Measurements from ENCODE around the gene NUTF2.
"Not testable (repeated sequence)": the region's sequence is repeated elsewhere in the genome, so short reads cannot be mapped to it uniquely, and the experiment has no call there.

The NUTF2 gene

GRCh38 chr16:67837190-67837589 is 9.5 kb upstream of the NUTF2 start:
- FAIRE-seq; DNase-seq (ENCODE audit: insufficient read length, low spot score): not testable (repeated sequence)

GRCh38 chr16:67837811-67838210 is 8.9 kb upstream of the NUTF2 start:
- no peak for DNase-seq (ENCODE audit: insufficient read length, low spot score)

GRCh38 chr16:67841198-67841815 is 5.4 kb upstream of the NUTF2 start:
- DNase-seq (ENCODE audit: insufficient read length, low spot score) (no peak), FAIRE-seq (no peak)

More at GRCh38 chr16:67837811-67838210, 8.9 kb upstream of the NUTF2 start:
- no peak for FAIRE-seq

GRCh38 chr16:67841816-67842508 is 4.8 kb upstream of the NUTF2 start, which contains the start of gene THAP11:
TSS of gene THAP11 (plus strand) at chr16:67842320. CDS start at chr16:67842555, 235 bp downstream.
- FAIRE-seq, result peak; percentile 71
- peak; percentile 89 for DNase-seq (ENCODE audit: insufficient read length, low spot score)

GRCh38 chr16:67842509-67843342 is 4.0 kb upstream of the NUTF2 start:
- DNase-seq (ENCODE audit: insufficient read length, low spot score) (peak; percentile 41), FAIRE-seq (no peak)

GRCh38 chr16:67843343-67843765 is 3.4 kb upstream of the NUTF2 start:
- no peak for FAIRE-seq

GRCh38 chr16:67844497-67844896 is 2.2 kb upstream of the NUTF2 start:
- no peak for FAIRE-seq
- DNase-seq (ENCODE audit: insufficient read length, low spot score), result no peak

More at GRCh38 chr16:67843343-67843765, 3.4 kb upstream of the NUTF2 start:
- no peak for DNase-seq (ENCODE audit: insufficient read length, low spot score)

- no peak for DNase-seq (ENCODE audit: insufficient read length, low spot score)
- FAIRE-seq, result peak; percentile 45
These were observed 1.3 kb upstream of the NUTF2 start for GRCh38 chr16:67845291-67846062.

GRCh38 chr16:67846063-67846319 is 742 bp upstream of the NUTF2 start:
- peak; percentile 31 for FAIRE-seq

GRCh38 chr16:67847064-67847861 is 530 bp downstream of the NUTF2 start, which contains the start of gene CENPT:
TSS of gene CENPT (minus strand) at chr16:67847693. CDS start at chr16:67833859, 13,834 bp downstream.
- DNase-seq (ENCODE audit: insufficient read length, low spot score), result peak; percentile 69
- FAIRE-seq, result no peak

More at GRCh38 chr16:67846063-67846319, 742 bp upstream of the NUTF2 start:
- DNase-seq (ENCODE audit: insufficient read length, low spot score), result no peak

- FAIRE-seq (no peak), DNase-seq (ENCODE audit: insufficient read length, low spot score) (no peak)
These were observed 1.4 kb downstream of the NUTF2 start for GRCh38 chr16:67848118-67848517.

GRCh38 chr16:67853670-67854069 is 6.9 kb downstream of the NUTF2 start:
- no peak for FAIRE-seq

GRCh38 chr16:67855789-67856188 is 9.1 kb downstream of the NUTF2 start:
- DNase-seq (ENCODE audit: insufficient read length, low spot score) (no peak), FAIRE-seq (no peak)

More at GRCh38 chr16:67853670-67854069, 6.9 kb downstream of the NUTF2 start:
- DNase-seq (ENCODE audit: insufficient read length, low spot score), result no peak

- FAIRE-seq, result no peak
- no peak for DNase-seq (ENCODE audit: insufficient read length, low spot score)
These were observed 10.3 kb downstream of the NUTF2 start for GRCh38 chr16:67856927-67857546.

GRCh38 chr16:67857547-67858233 is 11.0 kb downstream of the NUTF2 start:
- no peak for DNase-seq (ENCODE audit: insufficient read length, low spot score)

GRCh38 chr16:67858500-67858899 is 11.8 kb downstream of the NUTF2 start:
- no peak for FAIRE-seq

More at GRCh38 chr16:67857547-67858233, 11.0 kb downstream of the NUTF2 start:
- no peak for FAIRE-seq

GRCh38 chr16:67860589-67861398 is 14.1 kb downstream of the NUTF2 start:
- DNase-seq (ENCODE audit: insufficient read length, low spot score), result no peak
- FAIRE-seq, result no peak

More at GRCh38 chr16:67858500-67858899, 11.8 kb downstream of the NUTF2 start:
- no peak for DNase-seq (ENCODE audit: insufficient read length, low spot score)

GRCh38 chr16:67861877-67862276 is 15.1 kb downstream of the NUTF2 start:
- FAIRE-seq (no peak), DNase-seq (ENCODE audit: insufficient read length, low spot score) (no peak)

Data from GM19239 (cell line).